ENCODE results near the gene CPSF4L. TPM values are rescaled to one million over a fixed set of nuclear protein-coding genes. Genes with fewer than 3 reads are reported as not detected.

Gene CPSF4L
- total RNA-seq, 2 experiments from 2014 or later = not detected

DNA sequence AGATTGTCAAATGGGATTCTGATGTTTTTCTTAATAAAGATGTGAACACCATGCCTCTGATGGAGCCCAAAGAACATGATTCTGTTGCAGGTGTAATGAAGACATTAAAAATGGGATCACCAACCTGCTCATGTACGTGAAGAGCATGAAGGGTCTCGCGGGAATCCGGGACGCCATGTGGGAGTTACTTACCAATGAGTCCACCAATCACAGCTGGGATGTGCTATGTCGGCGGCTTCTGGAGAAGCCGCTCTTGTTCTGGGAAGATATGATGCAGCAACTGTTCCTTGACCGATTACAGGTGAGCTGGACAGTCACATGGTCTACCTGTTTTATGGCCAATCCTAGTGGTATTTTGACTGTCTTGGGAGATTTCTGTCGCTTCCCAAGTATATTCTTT is 61.2 kb downstream of the CPSF4L start:
- peaks cover 55% of the 10 kb centered on the region for H3K36me3 Mint-ChIP-seq (ENCODE audit: low read depth)
- H3K27me3 Mint-ChIP-seq (ENCODE audit: low read depth) = no peaks in the 10 kb centered on the region
- intact Hi-C loops (cut with micrococcal nuclease) = no loop called here
- DNase-seq = no peak
- H3K9me3 Mint-ChIP-seq = no peaks in the 10 kb centered on the region
- CTCF ChIA-PET = interaction anchor here (0.6 kb wide), 1 partner anchor 119 kb away, joined by 3 read pairs; no protein-coding TSS in a partner anchor
- H3K27ac Mint-ChIP-seq = no peak overlapping the region
- no peak overlapping the region for H3K4me3 Mint-ChIP-seq
- peaks cover 23% of the 10 kb centered on the region for H3K4me1 Mint-ChIP-seq (ENCODE audit: low read depth)

DNA sequence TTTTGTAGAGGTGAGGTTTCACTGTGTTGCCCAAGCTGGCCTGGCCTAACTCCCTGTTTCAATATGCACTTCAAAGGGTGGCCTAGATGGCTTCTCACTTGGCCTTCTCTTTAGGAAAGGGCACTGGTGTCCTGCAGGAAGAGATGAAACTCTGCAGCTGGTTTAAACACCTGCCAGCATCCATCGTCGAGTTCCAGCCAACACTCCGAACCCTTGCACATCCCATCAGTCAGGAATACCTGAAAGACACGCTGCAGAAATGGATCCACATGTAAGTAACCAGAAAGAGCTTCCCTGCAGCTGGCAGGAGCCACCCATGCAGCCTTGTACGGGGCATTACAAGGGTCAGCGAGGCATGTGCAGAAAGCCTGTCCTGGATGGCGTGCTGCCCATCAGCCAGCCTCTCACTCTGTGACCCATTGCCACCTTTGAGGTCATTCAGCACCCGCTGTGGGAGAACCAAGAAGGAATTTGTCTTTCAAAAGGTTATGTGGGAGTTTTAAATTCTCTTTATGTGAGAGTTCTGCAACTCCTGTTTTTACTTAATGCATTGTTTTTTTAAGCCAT is 61.8 kb downstream of the CPSF4L start:
- H3K9me3 Mint-ChIP-seq = no peaks in the 10 kb centered on the region
- no peak overlapping the region for H3K4me3 Mint-ChIP-seq
- CTCF ChIA-PET = interaction anchor here (0.6 kb wide), 1 partner anchor 120 kb away, joined by 3 read pairs; no protein-coding TSS in a partner anchor
- H3K27me3 Mint-ChIP-seq (ENCODE audit: low read depth) = no peaks in the 10 kb centered on the region
- H3K36me3 Mint-ChIP-seq (ENCODE audit: low read depth) = peaks cover 55% of the 10 kb centered on the region
- intact Hi-C loops (cut with micrococcal nuclease) = no loop called here
- H3K27ac Mint-ChIP-seq = no peak overlapping the region
- DNase-seq = no peak
- peaks cover 28% of the 10 kb centered on the region for H3K4me1 Mint-ChIP-seq (ENCODE audit: low read depth)

- peaks cover 54% of the 10 kb centered on the region for H3K36me3 Mint-ChIP-seq (ENCODE audit: low read depth)
- H3K4me1 Mint-ChIP-seq (ENCODE audit: low read depth) = peaks cover 28% of the 10 kb centered on the region
- intact Hi-C loops (cut with micrococcal nuclease) = no loop called here
- no peak overlapping the region for H3K4me3 Mint-ChIP-seq
- no peak for DNase-seq
- H3K27me3 Mint-ChIP-seq (ENCODE audit: low read depth) = no peaks in the 10 kb centered on the region
- no peaks in the 10 kb centered on the region for H3K9me3 Mint-ChIP-seq
- H3K27ac Mint-ChIP-seq = no peak overlapping the region
- CTCF ChIA-PET = interaction anchor here (0.6 kb wide), 1 partner anchor 13 kb away, joined by 3 read pairs; no protein-coding TSS in a partner anchor
Measured at GRCh38 chr17:73198930-73199260, 62.8 kb downstream of the CPSF4L start.

Other genes with a start within 250 kb of the CPSF4L start
- 10 to 100 TPM; 14.0 to 16.4 TPM for gene SLC39A11, start 169.2 kb downstream of the CPSF4L start, total RNA-seq
- not detected for gene SSTR2, start 96.9 kb downstream of the CPSF4L start, total RNA-seq
- gene COG1, start 68.8 kb downstream of the CPSF4L start, total RNA-seq = 10 to 100 TPM; 31.4 to 32.1 TPM
- 1 to 10 TPM; 1.7 to 2.1 TPM for gene CDC42EP4, start 50.1 kb upstream of the CPSF4L start, total RNA-seq